H9 (cell line): ENCODE results near the gene ARHGAP15. TPM values are rescaled to one million over a fixed set of nuclear protein-coding genes. Genes with fewer than 3 reads are reported as not detected.

ENCODE experiments used
- DNase-seq: peaks from one replicate; pipeline ENCODE4 v3.0.0-alpha.2; 2017
- H2AFZ ChIP-seq: one replicate; pipeline ENCODE4 v1.6.1; 2013; ENCODE audit warnings: mild to moderate bottlenecking, low read length, control low read depth, moderate library complexity
- H2AK5ac ChIP-seq: 2 replicates; pipeline ENCODE4 v1.6.1; 2013; ENCODE audit warnings: low read length, control low read depth, mixed read lengths; ENCODE audit not compliant: insufficient read length
- H2BK120ac ChIP-seq: one replicate; pipeline ENCODE4 v1.6.1; 2013; ENCODE audit warnings: low read depth, mild to moderate bottlenecking, low read length, control low read depth, inconsistent platforms; ENCODE audit not compliant: poor library complexity, severe bottlenecking
- H2BK12ac ChIP-seq: 2 replicates; pipeline ENCODE4 v1.6.1; 2013; ENCODE audit warnings: low read length, control low read depth, mixed read lengths, low read depth; ENCODE audit not compliant: insufficient read length
- H2BK15ac ChIP-seq: 2 replicates; pipeline ENCODE4 v1.6.1; 2013; ENCODE audit warnings: low read depth, low read length, control low read depth
- H2BK20ac ChIP-seq: one replicate; pipeline ENCODE4 v1.6.1; 2013; ENCODE audit warnings: low read depth, mild to moderate bottlenecking, low read length, control low read depth, inconsistent platforms; ENCODE audit not compliant: poor library complexity, severe bottlenecking
- H2BK5ac ChIP-seq: 2 replicates; pipeline ENCODE4 v1.6.1; 2013; ENCODE audit warnings: low read length, control low read depth, mixed read lengths; ENCODE audit not compliant: insufficient read length
- H3K14ac ChIP-seq: 2 replicates; pipeline ENCODE4 v1.6.1; 2013; ENCODE audit warnings: low read length, control low read depth; ENCODE audit not compliant: insufficient read depth
- H3K18ac ChIP-seq: 2 replicates; pipeline ENCODE4 v1.6.1; 2013; ENCODE audit warnings: low read depth, mild to moderate bottlenecking, mixed read lengths, low read length, control low read depth; ENCODE audit not compliant: insufficient read length
- H3K23ac ChIP-seq: 2 replicates; pipeline ENCODE4 v1.6.1; 2013; ENCODE audit warnings: low read length, control low read depth, mixed read lengths, low read depth; ENCODE audit not compliant: insufficient read length
- H3K23me2 ChIP-seq: 2 replicates; pipeline ENCODE4 v1.6.1; 2013; ENCODE audit warnings: low read depth, mild to moderate bottlenecking, mixed read lengths, low read length, control low read depth; ENCODE audit not compliant: insufficient read length, poor library complexity, severe bottlenecking
- H3K27ac ChIP-seq: 2 replicates; pipeline ENCODE4 v1.5.1; 2013; ENCODE audit warnings: low read length, control low read depth, mixed read lengths, low read depth; ENCODE audit not compliant: insufficient read length
- H3K27me3 ChIP-seq: 2 replicates; pipeline ENCODE4 v1.6.1; 2013; ENCODE audit warnings: low read length, control low read depth, inconsistent platforms; ENCODE audit not compliant: insufficient read depth
- H3K4ac ChIP-seq: 2 replicates; pipeline ENCODE4 v1.6.1; 2013; ENCODE audit warnings: low read depth, mild to moderate bottlenecking, control low read depth, inconsistent platforms, low read length, moderate library complexity
- H3K4me1 ChIP-seq: 2 replicates; pipeline ENCODE4 v1.6.1; 2013; ENCODE audit warnings: low read length, control low read depth, inconsistent platforms; ENCODE audit not compliant: insufficient read depth
- H3K4me2 ChIP-seq: 2 replicates; pipeline ENCODE4 v1.6.1; 2013; ENCODE audit warnings: low read length, control low read depth, mixed read lengths; ENCODE audit not compliant: insufficient read length, insufficient read depth
- H3K56ac ChIP-seq: 2 replicates; pipeline ENCODE4 v1.6.1; 2013; ENCODE audit warnings: low read depth, mild to moderate bottlenecking, mixed read lengths, low read length, control low read depth; ENCODE audit not compliant: insufficient read length
- H3K79me1 ChIP-seq: 2 replicates; pipeline ENCODE4 v1.6.1; 2013; ENCODE audit warnings: low read depth, mild to moderate bottlenecking, moderate library complexity, low read length, control low read depth, inconsistent platforms; ENCODE audit not compliant: insufficient read depth, poor library complexity, severe bottlenecking
- H3K79me2 ChIP-seq: 2 replicates; pipeline ENCODE4 v1.6.1; 2013; ENCODE audit warnings: low read length, control low read depth, inconsistent platforms; ENCODE audit not compliant: insufficient read depth
- H3K9ac ChIP-seq: 2 replicates; pipeline ENCODE4 v1.6.1; 2013; ENCODE audit warnings: low read length, control low read depth, mixed read lengths; ENCODE audit not compliant: insufficient read length; ENCODE audit errors: extremely low read depth
- H3K9me3 ChIP-seq: one replicate; pipeline ENCODE4 v1.6.1; 2013; ENCODE audit warnings: low read depth, low read length, inconsistent platforms; ENCODE audit not compliant: control insufficient read depth
- H3T11ph ChIP-seq: one replicate; pipeline ENCODE4 v1.6.1; 2013; ENCODE audit warnings: mild to moderate bottlenecking, low read length, control low read depth, inconsistent platforms
- H4K20me1 ChIP-seq: one replicate; pipeline ENCODE4 v1.6.1; 2013; ENCODE audit not compliant: control insufficient read depth, insufficient read length, insufficient read depth
- H4K5ac ChIP-seq: 2 replicates; pipeline ENCODE4 v1.6.1; 2013; ENCODE audit warnings: low read depth, mild to moderate bottlenecking, mixed read lengths, low read length, control low read depth; ENCODE audit not compliant: insufficient read length
- H4K8ac ChIP-seq: replicated peaks from 2 replicates; pipeline ENCODE4 v1.6.1; 2013; ENCODE audit warnings: low read length, control low read depth, mixed read lengths, low read depth; ENCODE audit not compliant: insufficient read length
- H4K91ac ChIP-seq: 2 replicates; pipeline ENCODE4 v1.6.1; 2013; ENCODE audit warnings: low read depth, mild to moderate bottlenecking, moderate library complexity, mixed read lengths, low read length, control low read depth; ENCODE audit not compliant: insufficient read length
- H3K27ac Mint-ChIP-seq, 3 experiments: 2 replicates in 2 of 3; 3 replicates in 1 of 3; pipeline ENCODE4 v1.8.0; 2020 to 2021; ENCODE audit warnings: mixed read lengths in 3 of 3, mild to moderate bottlenecking in 1 of 3, moderate library complexity in 1 of 3
- H3K27me3 Mint-ChIP-seq: 2 replicates; pipeline ENCODE4 v1.8.0; 2021; ENCODE audit warnings: low read depth, mild to moderate bottlenecking, moderate library complexity, mixed read lengths
- H3K36me3 Mint-ChIP-seq, 3 experiments: 2 replicates in 2 of 3; 3 replicates in 1 of 3; pipeline ENCODE4 v1.8.0; 2020 to 2021; ENCODE audit warnings: low read depth in 3 of 3, mixed read lengths in 3 of 3; ENCODE audit not compliant: insufficient read depth in 1 of 3
- H3K4me1 Mint-ChIP-seq, 2 experiments: 2 replicates each; pipeline ENCODE4 v1.8.0; 2020; ENCODE audit warnings: mixed read lengths in 2 of 2
- H3K4me3 Mint-ChIP-seq, 2 experiments: 2 replicates in 1 of 2; 3 replicates in 1 of 2; pipeline ENCODE4 v1.8.0; 2020 to 2021; ENCODE audit warnings: mild to moderate bottlenecking in 2 of 2, mixed read lengths in 2 of 2, moderate library complexity in 1 of 2
- H3K9me3 Mint-ChIP-seq, 2 experiments: 2 replicates in 1 of 2; 3 replicates in 1 of 2; pipeline ENCODE4 v1.8.0; 2020; ENCODE audit warnings: mild to moderate bottlenecking in 2 of 2, mixed read lengths in 2 of 2, moderate library complexity in 1 of 2
- CTCF ChIP-seq: fragments of 200-600 bp; sonication (generic); conservative IDR thresholded peaks from 3 replicates; pipeline ENCODE4 v1.8.0; 2021; ENCODE audit warnings: antibody characterized with exemption, mild to moderate bottlenecking
- WGBS: extraction: QIAGEN DNeasy Blood & Tissue Kit; methylation state at CpG from one replicate; pipeline ENCODE4 v1.1.7; 2013; ENCODE audit warnings: missing lambda C conversion rate, low lambda C conversion rate, mixed read lengths; ENCODE audit not compliant: insufficient read length; ENCODE audit errors: extremely low coverage; 5-methylcytosine and 5-hydroxymethylcytosine counted together
- total RNA-seq: library from RNA; stranded (reverse); gene quantifications from 2 replicates; pipeline ENCODE4 v1.2.1, GENCODE V29; 2021

Gene ARHGAP15
- total RNA-seq, 1 experiment from 2014 or later, result not detected

GRCh38 chr2:143182649-143183048, 53.4 kb downstream of the ARHGAP15 start:
- Histone ChIP-seq H3K23ac (no peak overlapping the region), H3K27me3 (no peaks in the 10 kb centered on the region), H4K8ac (no peak overlapping the region), H2BK120ac (no peak overlapping the region), H3K23me2 (no peaks in the 10 kb centered on the region), H4K5ac (no peak overlapping the region), H4K91ac (no peak overlapping the region), H3K27ac (no peak overlapping the region), H3K9me3 (no peaks in the 10 kb centered on the region), H3K4ac (no peak overlapping the region), H3K14ac (no peak overlapping the region), H3K18ac (no peak overlapping the region), H2BK12ac (no peak overlapping the region), H3K4me2 (no peak overlapping the region), H3K4me1 (no peaks in the 10 kb centered on the region), H2AK5ac (no peak overlapping the region), H3K9ac (no peak overlapping the region), H2BK20ac (no peak overlapping the region), H3K79me2 (no peaks in the 10 kb centered on the region), H2BK15ac (no peak overlapping the region), H3T11ph (no peak overlapping the region), H2AFZ (no peak overlapping the region), H3K56ac (no peak overlapping the region), H2BK5ac (no peak overlapping the region), H3K79me1 (no peaks in the 10 kb centered on the region), H4K20me1 (no peaks in the 10 kb centered on the region)
- WGBS, result no CpG with 5 or more reads among the region's 2 CpGs
- no peak overlapping the region for H3K4me3 Mint-ChIP-seq
- H3K9me3 Mint-ChIP-seq, result peaks cover 6 to 10% of the 10 kb centered on the region in 2 experiments
- H3K36me3 Mint-ChIP-seq, result peaks cover 0 to 9% (median 8%) of the 10 kb centered on the region in 3 experiments; a peak in 4 of 7 replicates
- no peak for TF ChIP-seq CTCF
- H3K4me1 Mint-ChIP-seq, result no peaks in the 10 kb centered on the region
- no peaks in the 10 kb centered on the region for H3K27me3 Mint-ChIP-seq
- H3K27ac Mint-ChIP-seq, result no peak overlapping the region
- no peak for DNase-seq
